ENCODE results near the gene TMC1.

- no peak for TF ChIP-seq CTCF (IDR thresholded peaks at IDR 0.05)
- TF ChIP-seq POLR2A (IDR thresholded peaks at IDR 0.05): no peak
- no peak for TF ChIP-seq EP300 (IDR thresholded peaks at IDR 0.05)
Observed at GRCh38 chr9:72685911-72686310, 164.5 kb downstream of the TMC1 start.

All from ovary (tissue), 3 donors.